Esophagus squamous epithelium (tissue), 4 donors: ENCODE results near the gene SYT5.

Experiments used
- POLR2A ChIP-seq, 4 donors: fragments of 450-650 bp; IDR thresholded peaks; one replicate each; pipeline ENCODE4 v1.6.1; 2017; ENCODE audit warnings: antibody characterized with exemption in 4 of 4, mild to moderate bottlenecking in 4 of 4, moderate library complexity in 3 of 4
- TF ChIP-seq, protein P1 (sequence below), 6 experiments: fragments of 450-650 bp in 4 of 6; fragments of 200-600 bp in 2 of 6; sonication (generic) in 2 of 6; IDR thresholded peaks; one replicate each; pipeline ENCODE4 v1.5.1; 2016 to 2019; ENCODE audit warnings: antibody characterized with exemption in 6 of 6, mild to moderate bottlenecking in 4 of 6, moderate library complexity in 4 of 6

- TF ChIP-seq, protein P1, sequence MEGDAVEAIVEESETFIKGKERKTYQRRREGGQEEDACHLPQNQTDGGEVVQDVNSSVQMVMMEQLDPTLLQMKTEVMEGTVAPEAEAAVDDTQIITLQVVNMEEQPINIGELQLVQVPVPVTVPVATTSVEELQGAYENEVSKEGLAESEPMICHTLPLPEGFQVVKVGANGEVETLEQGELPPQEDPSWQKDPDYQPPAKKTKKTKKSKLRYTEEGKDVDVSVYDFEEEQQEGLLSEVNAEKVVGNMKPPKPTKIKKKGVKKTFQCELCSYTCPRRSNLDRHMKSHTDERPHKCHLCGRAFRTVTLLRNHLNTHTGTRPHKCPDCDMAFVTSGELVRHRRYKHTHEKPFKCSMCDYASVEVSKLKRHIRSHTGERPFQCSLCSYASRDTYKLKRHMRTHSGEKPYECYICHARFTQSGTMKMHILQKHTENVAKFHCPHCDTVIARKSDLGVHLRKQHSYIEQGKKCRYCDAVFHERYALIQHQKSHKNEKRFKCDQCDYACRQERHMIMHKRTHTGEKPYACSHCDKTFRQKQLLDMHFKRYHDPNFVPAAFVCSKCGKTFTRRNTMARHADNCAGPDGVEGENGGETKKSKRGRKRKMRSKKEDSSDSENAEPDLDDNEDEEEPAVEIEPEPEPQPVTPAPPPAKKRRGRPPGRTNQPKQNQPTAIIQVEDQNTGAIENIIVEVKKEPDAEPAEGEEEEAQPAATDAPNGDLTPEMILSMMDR (IDR thresholded peaks at IDR 0.05) = no peak
- TF ChIP-seq POLR2A (IDR thresholded peaks at IDR 0.05) = no peak
These were observed 23.7 kb downstream of the SYT5 start for GRCh38 chr19:55156202-55157063.
